GM12892 (cell line): ENCODE results near the gene TUBA1B.

Experiments used
- POLR2A ChIP-seq: IDR thresholded peaks from 2 replicates; pipeline ENCODE4 v1.6.1; 2011; ENCODE audit warnings: low read depth, low read length, control low read depth
- POLR2AphosphoS5 ChIP-seq: IDR thresholded peaks from 2 replicates; pipeline ENCODE4 v1.6.1; 2011; ENCODE audit warnings: low read depth, low read length, control low read depth
- TAF1 ChIP-seq: IDR thresholded peaks from 2 replicates; pipeline ENCODE4 v1.6.1; 2011; ENCODE audit warnings: low read depth, mild to moderate bottlenecking, control low read depth, low read length, borderline replicate concordance

- TF ChIP-seq TAF1 (no peak), POLR2A (no peak), POLR2AphosphoS5 (no peak)
Observed at GRCh38 chr12:49079793-49080192, 51.4 kb downstream of the TUBA1B start.
